GM12878 (cell line): Measurements from ENCODE around the gene ESRRB. TPM values are rescaled to one million over a fixed set of nuclear protein-coding genes. Genes with fewer than 3 reads are reported as not detected.

ENCODE experiments used
- ATAC-seq: fragments of 200-7000 bp; cut with Tn5 transposase; 3 replicates; pipeline ENCODE4 v1.9.1; 2020; ENCODE audit warnings: mild to moderate bottlenecking, moderate library complexity
- BruUV-seq: library from RNA; stranded (reverse); fragments of 400-500 nt; replicated peaks from 2 replicates; lab custom pipeline; 2021; lab: Mats Ljungman, UMichigan
- CTCF ChIA-PET: fragments of 300-600 bp; sonication (Branson Sonifier 250); formaldehyde crosslinking; extraction: SDS; loops from one replicate; lab custom pipeline; 2021; ENCODE audit warnings: inconsistent platforms; lab: Yijun Ruan, JAX
- POLR2A ChIA-PET: fragments of 350-600 bp; formaldehyde crosslinking; extraction: SDS; loops from one replicate; lab custom pipeline; 2021; ENCODE audit warnings: inconsistent platforms; lab: Charles Lee
- RAD21 ChIA-PET: fragments of 300-600 bp; sonication (Branson Sonifier 250); formaldehyde crosslinking; loops from one replicate; lab custom pipeline; 2023; ENCODE audit warnings: antibody characterized with exemption; ENCODE audit not compliant: unreplicated experiment; lab: Charles Lee
- SMC1A ChIA-PET: fragments of 300-600 bp; sonication (Branson Sonifier 250); formaldehyde crosslinking; loops from one replicate; lab custom pipeline; 2023; ENCODE audit not compliant: unreplicated experiment, uncharacterized antibody; lab: Charles Lee
- DNase-seq: peaks from one replicate; pipeline ENCODE4 v3.0.0-alpha.2; 2011; ENCODE audit warnings: low read depth, low spot score
- FAIRE-seq: peaks from 3 replicates; lab custom pipeline; 2011; peaks lifted over from hg19 to GRCh38; lab: Jason Lieb, UNC
- H2AFZ ChIP-seq: 2 replicates; pipeline ENCODE4 v1.6.0; 2011; ENCODE audit warnings: low read depth, low read length, control low read depth; ENCODE audit not compliant: control insufficient read depth
- H3K27ac ChIP-seq: 2 replicates; pipeline ENCODE4 v1.5.1; 2011; ENCODE audit warnings: control low read depth; ENCODE audit not compliant: control insufficient read depth, insufficient read depth
- H3K27me3 ChIP-seq, 2 experiments: replicated peaks in 1 of 2; 2 replicates each; pipeline versions ENCODE4 v1.6.0 to v1.6.1; 2011; ENCODE audit warnings: low read length in 1 of 2; ENCODE audit not compliant: control insufficient read depth in 2 of 2, insufficient read depth in 2 of 2
- H3K36me3 ChIP-seq, 2 experiments: 2 replicates each; pipeline ENCODE4 v1.5.1; 2011; ENCODE audit warnings: low read length in 1 of 2; ENCODE audit not compliant: control insufficient read depth in 2 of 2, insufficient read depth in 2 of 2
- H3K4me1 ChIP-seq: 2 replicates; pipeline ENCODE4 v1.6.1; 2011; ENCODE audit warnings: mild to moderate bottlenecking, low read length, moderate library complexity, mixed read lengths; ENCODE audit not compliant: control insufficient read depth, insufficient read depth
- H3K4me2 ChIP-seq: 2 replicates; pipeline ENCODE4 v1.6.0; 2011; ENCODE audit warnings: control low read depth; ENCODE audit not compliant: control insufficient read depth, insufficient read depth
- H3K4me3 ChIP-seq: fragments of 200-600 bp; sonication (generic); 2 replicates; pipeline ENCODE4 v1.5.1; 2016
- H3K79me2 ChIP-seq: 2 replicates; pipeline ENCODE4 v1.6.0; 2011; ENCODE audit warnings: low read length; ENCODE audit not compliant: control insufficient read depth, insufficient read depth
- H3K9ac ChIP-seq: 2 replicates; pipeline ENCODE4 v1.8.0; 2011; ENCODE audit warnings: low read length, control low read depth, mixed read lengths; ENCODE audit not compliant: control insufficient read depth, insufficient read depth
- H3K9me3 ChIP-seq: replicated peaks from 3 replicates; pipeline ENCODE4 v1.5.1; 2011; ENCODE audit warnings: mild to moderate bottlenecking, low read length; ENCODE audit not compliant: control insufficient read depth, insufficient read depth
- H4K20me1 ChIP-seq: 2 replicates; pipeline ENCODE4 v1.6.0; 2011; ENCODE audit not compliant: control insufficient read depth, insufficient read depth
- ETV6 ChIP-seq, 2 experiments: fragments of 450-650 bp in 1 of 2; IDR thresholded peaks in 1 of 2; conservative IDR thresholded peaks in 1 of 2; 2 replicates each; pipeline ENCODE4 v1.6.1; 2014; ENCODE audit warnings: antibody characterized with exemption in 1 of 2, borderline replicate concordance in 1 of 2, low read depth in 1 of 2, mild to moderate bottlenecking in 1 of 2, moderate library complexity in 1 of 2
- HDAC2 ChIP-seq: fragments of 200-600 bp; sonication (generic); IDR thresholded peaks from 2 replicates; pipeline ENCODE4 v1.6.1; 2017
- HSF1 ChIP-seq: fragments of 150-350 bp; IDR thresholded peaks from 2 replicates; pipeline ENCODE4 v1.6.1; 2014; ENCODE audit warnings: mild to moderate bottlenecking, low read depth, low read length
- JUND ChIP-seq: IDR thresholded peaks from 2 replicates; pipeline ENCODE4 v1.6.1; 2012; ENCODE audit warnings: low read depth, mild to moderate bottlenecking, low read length, improper control_type of control experiment, moderate library complexity
- KAT2A ChIP-seq: conservative IDR thresholded peaks from 2 replicates; pipeline ENCODE4 v1.6.1; 2011; ENCODE audit warnings: low read depth, low read length; ENCODE audit not compliant: control insufficient read depth
- NRF1 ChIP-seq: conservative IDR thresholded peaks from 2 replicates; pipeline ENCODE4 v1.6.1; 2011; ENCODE audit warnings: mild to moderate bottlenecking, low read depth, low read length, improper control_type of control experiment
- POLR2AphosphoS5 ChIP-seq: IDR thresholded peaks from 2 replicates; pipeline ENCODE4 v1.6.1; 2011; ENCODE audit warnings: mild to moderate bottlenecking, low read length, inconsistent platforms
- POU2F2 ChIP-seq: IDR thresholded peaks from 3 replicates; pipeline ENCODE4 v1.6.1; 2011; ENCODE audit warnings: low read depth, mild to moderate bottlenecking, low read length, borderline replicate concordance
- SP1 ChIP-seq: IDR thresholded peaks from one replicate; pipeline ENCODE4 v1.6.1; 2011; ENCODE audit warnings: low read depth, low read length
- WGBS: methylation state at CpG from one replicate; pipeline ENCODE4 v1.1.6; 2016; ENCODE audit warnings: low lambda C conversion rate; ENCODE audit not compliant: insufficient replicate concordance, insufficient coverage; ENCODE audit errors: missing lambda C conversion rate; 5-methylcytosine and 5-hydroxymethylcytosine counted together
- in situ Hi-C: fragments of 300-500 bp; cut with MboI; formaldehyde crosslinking; loops from 9 replicates; pipeline ENCODE4 v1.14.3; 2018; ENCODE audit warnings: mixed read lengths
- intact Hi-C: fragments of 100-400 bp; cut with micrococcal nuclease; formaldehyde crosslinking; loops from one replicate; pipeline ENCODE4 v1.14.2; 2022; ENCODE audit not compliant: unreplicated experiment
- polyA plus RNA-seq, 11 experiments: library from polyadenylated mRNA; depleted of rRNA in 4 of 11; unstranded in 6 of 11; stranded (reverse) in 5 of 11; fragments of >200 nt; fragmentation: Nextera tagmentation in 4 of 11; fragmentation: Illumina TruSeq in 1 of 11; extraction: Ambion mirVana in 4 of 11; extraction: Trizol in 1 of 11; gene quantifications; 1 replicate in 1 of 11; 2 replicates in 10 of 11; pipeline versions ENCODE4 v1.2.1 to v1.2.3, GENCODE V29; 2011 to 2016; ENCODE audit warnings: inconsistent platforms in 2 of 11, missing spikeins in 2 of 11, low read depth in 1 of 11
- total RNA-seq, 4 experiments: library from RNA; depleted of rRNA in 3 of 4; stranded (reverse); fragments of >200 nt in 3 of 4; fragmentation: Illumina TruSeq in 1 of 4; extraction: Trizol in 1 of 4; gene quantifications; 2 replicates each; pipeline versions ENCODE4 v1.2.1 to v1.2.3, GENCODE V29; 2013 to 2021

The ESRRB gene
- total and polyA plus RNA-seq, 10 of the 15 experiments (the other 5 are each of a cell fraction or from before 2014, with no cell fraction given), result 0.03 to 0.73 (median 0.11) TPM; not detected in 6

DNA sequence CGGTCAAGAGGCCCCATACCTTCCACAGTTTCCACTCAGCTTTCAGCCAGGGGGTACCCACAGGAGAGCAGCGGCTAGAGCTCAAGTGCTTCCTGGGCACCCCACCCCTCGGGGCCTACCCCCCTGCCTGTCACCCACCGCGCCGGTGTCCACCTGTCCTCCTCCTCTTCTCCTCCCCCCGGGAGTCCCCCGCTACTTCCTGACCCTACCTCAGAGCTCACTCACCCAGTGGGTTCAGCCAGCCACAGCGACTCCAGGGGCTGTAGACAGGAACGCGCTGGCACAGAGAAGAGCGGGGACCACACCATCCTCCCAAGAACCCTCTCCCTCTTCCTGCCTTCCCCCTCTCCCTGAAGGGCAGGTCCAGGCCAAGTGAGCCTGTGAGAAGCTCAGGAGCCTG is 123.0 kb downstream of the ESRRB start:
- no peaks in the 10 kb centered on the region for H3K4me1 ChIP-seq
- ATAC-seq (no peak), DNase-seq (no peak), FAIRE-seq (no peak)
- 35% methylated on average over 6 of the region's 12 CpGs for WGBS
- ChIA-PET SMC1A (interaction anchor here (1.8 kb wide), 1 partner anchor 42 kb away, joined by 4 read pairs; no protein-coding TSS in a partner anchor), RAD21 (interaction anchor here (2.0 kb wide), 1 partner anchor 41 kb away, joined by 8 read pairs; no protein-coding TSS in a partner anchor), POLR2A (no interaction called here), CTCF (interaction anchor here (1.6 kb wide), 1 partner anchor 43 kb away, joined by 7 read pairs; no protein-coding TSS in a partner anchor)
- intact Hi-C loops (no loop called here), in situ Hi-C loops (no loop called here)
- H3K36me3 ChIP-seq, result no peaks in the 10 kb centered on the region
- H4K20me1 ChIP-seq, result no peaks in the 10 kb centered on the region
- TF ChIP-seq HDAC2, result no peak
- TF ChIP-seq POU2F2, result no peak
- TF ChIP-seq HSF1, result no peak
- no peak for TF ChIP-seq POLR2AphosphoS5
- no peak for TF ChIP-seq ETV6 (conservative IDR thresholded peaks at IDR 0.05 in 1 of 2, IDR thresholded peaks at IDR 0.05 in 1 of 2; ENCODE audit: borderline replicate concordance in 1 of 2, low read depth in 1 of 2)
- TF ChIP-seq NRF1, result no peak
- TF ChIP-seq SP1, result no peak
- no peak for TF ChIP-seq KAT2A
- TF ChIP-seq JUND, result no peak
- H2AFZ ChIP-seq, result no peak overlapping the region
- H3K27ac ChIP-seq, result no peak overlapping the region
- no peaks in the 10 kb centered on the region for H3K27me3 ChIP-seq
- no peak overlapping the region for H3K4me2 ChIP-seq
- no TSS peak for BruUV-seq
- no peaks in the 10 kb centered on the region; the same call in 2 of the 3 replicates for H3K9me3 ChIP-seq
- no peak overlapping the region for H3K4me3 ChIP-seq
- no peaks in the 10 kb centered on the region for H3K79me2 ChIP-seq
- no peak overlapping the region for H3K9ac ChIP-seq
